SK-N-SH (cell line): Measurements from ENCODE around the gene CHPF2.

Experiments
- ELF1 ChIP-seq: IDR thresholded peaks from 2 replicates; pipeline ENCODE4 v1.4.0; 2012
- EP300 ChIP-seq, 2 experiments: IDR thresholded peaks; 2 replicates each; pipeline versions ENCODE4 v1.4.0 to v1.6.1; 2012; ENCODE audit warnings: borderline replicate concordance in 1 of 2, low read depth in 1 of 2, low read length in 1 of 2

GRCh38 chr7:151246102-151246850 lies 14.0 kb downstream of the CHPF2 start:
- TF ChIP-seq EP300 (IDR thresholded peaks at IDR 0.05; ENCODE audit: borderline replicate concordance in 1 of 2, low read depth in 1 of 2, low read length in 1 of 2) (no peak), ELF1 (no peak)
